H1 (cell line): ENCODE results near the gene RPA4. TPM values are rescaled to one million over a fixed set of nuclear protein-coding genes. Genes with fewer than 3 reads are reported as not detected.

Experiments used
- CTCF ChIA-PET: fragments of 300-600 bp; sonication (Branson Sonifier 250); formaldehyde crosslinking; loops from one replicate; lab custom pipeline; 2021; ENCODE audit not compliant: partially characterized antibody; lab: Charles Lee
- POLR2A ChIA-PET: fragments of 300-600 bp; sonication (Branson Sonifier 250); formaldehyde crosslinking; loops from one replicate; lab custom pipeline; 2021; ENCODE audit warnings: inconsistent platforms; ENCODE audit not compliant: partially characterized antibody; lab: Charles Lee
- DNase-seq, 2 experiments: peaks; one replicate each; pipeline versions ENCODE4 v3.0.0 to v3.0.0-alpha.2; 2010 to 2022; ENCODE audit warnings: low spot score in 2 of 2, low read depth in 1 of 2, mixed read lengths in 1 of 2
- FAIRE-seq: peaks from 2 replicates; lab custom pipeline; 2011; peaks lifted over from hg19 to GRCh38; lab: Jason Lieb, UNC
- H2AFZ ChIP-seq: 2 replicates; pipeline ENCODE4 v1.8.1; 2012; ENCODE audit warnings: low read length, inconsistent platforms
- H2AK5ac ChIP-seq: 2 replicates; pipeline ENCODE4 v1.6.1; 2013; ENCODE audit warnings: low read depth, low read length
- H2BK120ac ChIP-seq: replicated peaks from 2 replicates; pipeline ENCODE3; 2013; ENCODE audit warnings: low read depth, low read length, inconsistent platforms
- H2BK12ac ChIP-seq: 2 replicates; pipeline ENCODE4 v1.6.1; 2013; ENCODE audit warnings: low read depth, low read length
- H2BK15ac ChIP-seq: 2 replicates; pipeline ENCODE4 v1.6.1; 2013; ENCODE audit warnings: low read length
- H2BK20ac ChIP-seq: 2 replicates; pipeline ENCODE4 v1.6.1; 2013; ENCODE audit warnings: low read length
- H2BK5ac ChIP-seq: 2 replicates; pipeline ENCODE4 v1.6.1; 2013; ENCODE audit warnings: low read depth, low read length
- H3K14ac ChIP-seq: 2 replicates; pipeline ENCODE4 v1.6.1; 2013; ENCODE audit warnings: inconsistent platforms; ENCODE audit not compliant: insufficient read length
- H3K18ac ChIP-seq: 2 replicates; pipeline ENCODE4 v1.6.1; 2013; ENCODE audit warnings: low read length; ENCODE audit errors: extremely low read depth
- H3K23ac ChIP-seq: 2 replicates; pipeline ENCODE4 v1.6.1; 2013; ENCODE audit warnings: inconsistent platforms; ENCODE audit not compliant: insufficient read length
- H3K23me2 ChIP-seq: 2 replicates; pipeline ENCODE4 v1.6.1; 2013; ENCODE audit warnings: low read depth, low read length
- H3K27ac ChIP-seq: 2 replicates; pipeline ENCODE4 v1.6.1; 2011; ENCODE audit warnings: low read depth, low read length, inconsistent platforms
- H3K27me3 ChIP-seq, 4 experiments: replicated peaks in 1 of 4; 1 replicate in 1 of 4; 2 replicates in 3 of 4; pipeline versions ENCODE4 v1.6.1 to v1.8.1; 2011 to 2013; ENCODE audit warnings: low read length in 3 of 4, mild to moderate bottlenecking in 3 of 4, inconsistent platforms in 2 of 4, mixed read lengths in 2 of 4, moderate library complexity in 1 of 4; ENCODE audit not compliant: control insufficient read depth in 3 of 4, insufficient read depth in 3 of 4; ENCODE audit errors: extremely low read depth in 1 of 4
- H3K36me3 ChIP-seq, 4 experiments: 2 replicates each; pipeline versions ENCODE4 v1.6.1 to v1.8.1; 2011 to 2013; ENCODE audit warnings: mild to moderate bottlenecking in 4 of 4, low read length in 3 of 4, moderate library complexity in 2 of 4, control low read depth in 1 of 4, inconsistent platforms in 1 of 4; ENCODE audit not compliant: insufficient read depth in 4 of 4, control insufficient read depth in 2 of 4
- H3K4ac ChIP-seq: replicated peaks from 2 replicates; pipeline ENCODE3; 2013; ENCODE audit warnings: low read length, low read depth, mixed read lengths, inconsistent platforms; ENCODE audit not compliant: insufficient read length
- H3K4me1 ChIP-seq, 4 experiments: replicated peaks in 1 of 4; 1 replicate in 1 of 4; 2 replicates in 3 of 4; pipeline versions ENCODE4 v1.6.1 to v1.8.1; 2011 to 2013; ENCODE audit warnings: low read length in 3 of 4, inconsistent platforms in 2 of 4, mixed read lengths in 1 of 4; ENCODE audit not compliant: insufficient read depth in 4 of 4, control insufficient read depth in 3 of 4
- H3K4me2 ChIP-seq, 2 experiments: 2 replicates each; pipeline versions ENCODE4 v1.6.1 to v1.8.1; 2011 to 2013; ENCODE audit warnings: low read depth in 2 of 2, low read length in 2 of 2, control low read depth in 1 of 2, inconsistent platforms in 1 of 2, mild to moderate bottlenecking in 1 of 2; ENCODE audit not compliant: insufficient read depth in 1 of 2
- H3K4me3 ChIP-seq, 4 experiments: fragments of 200-600, 300-600 bp in 1 of 4; sonication (generic), shearing (Covaris generic), sonication (Bioruptor Twin) in 1 of 4; 2 replicates each; pipeline versions ENCODE4 v1.5.1 to v1.8.1; 2011 to 2016; ENCODE audit warnings: low read length in 4 of 4, low read depth in 3 of 4, control low read depth in 2 of 4, inconsistent platforms in 2 of 4, mild to moderate bottlenecking in 2 of 4, mixed read lengths in 1 of 4, moderate library complexity in 1 of 4; ENCODE audit not compliant: insufficient read depth in 2 of 4; ENCODE audit errors: extremely low read depth in 1 of 4
- H3K56ac ChIP-seq: replicated peaks from 2 replicates; pipeline ENCODE3; 2013; ENCODE audit warnings: low read depth, mild to moderate bottlenecking, mixed read lengths, low read length, inconsistent platforms; ENCODE audit not compliant: insufficient read length
- H3K79me1 ChIP-seq: 2 replicates; pipeline ENCODE4 v1.6.1; 2013; ENCODE audit warnings: low read depth, low read length, control low read depth
- H3K79me2 ChIP-seq, 2 experiments: 2 replicates each; pipeline versions ENCODE4 v1.6.1 to v1.8.1; 2012 to 2013; ENCODE audit warnings: low read length in 2 of 2, mild to moderate bottlenecking in 2 of 2, inconsistent platforms in 1 of 2; ENCODE audit not compliant: insufficient read depth in 2 of 2, control insufficient read depth in 1 of 2
- H3K9ac ChIP-seq, 4 experiments: replicated peaks in 1 of 4; 1 replicate in 1 of 4; 2 replicates in 3 of 4; pipeline versions ENCODE4 v1.6.1 to v1.8.1; 2011 to 2013; ENCODE audit warnings: low read depth in 3 of 4, low read length in 3 of 4, control low read depth in 2 of 4, mild to moderate bottlenecking in 2 of 4, moderate library complexity in 2 of 4, inconsistent platforms in 1 of 4; ENCODE audit errors: extremely low read depth in 1 of 4
- H3K9me3 ChIP-seq, 2 experiments: 2 replicates each; pipeline versions ENCODE4 v1.6.1 to v1.8.1; 2012 to 2013; ENCODE audit warnings: mild to moderate bottlenecking in 2 of 2, moderate library complexity in 2 of 2, control low read depth in 1 of 2, inconsistent platforms in 1 of 2, low read depth in 1 of 2, low read length in 1 of 2, mixed read lengths in 1 of 2; ENCODE audit not compliant: insufficient read depth in 2 of 2
- H4K20me1 ChIP-seq, 2 experiments: replicated peaks in 1 of 2; 2 replicates each; pipeline versions ENCODE3 to v1.8.1; 2011 to 2013; ENCODE audit warnings: inconsistent platforms in 2 of 2, low read length in 2 of 2, mild to moderate bottlenecking in 1 of 2; ENCODE audit not compliant: insufficient read depth in 2 of 2, control insufficient read depth in 1 of 2
- H4K5ac ChIP-seq: 2 replicates; pipeline ENCODE4 v1.6.1; 2013; ENCODE audit warnings: low read length, low read depth, mixed read lengths, inconsistent platforms; ENCODE audit not compliant: insufficient read length
- H4K8ac ChIP-seq: 2 replicates; pipeline ENCODE4 v1.8.0; 2013; ENCODE audit warnings: mild to moderate bottlenecking, moderate library complexity, low read length, inconsistent platforms; ENCODE audit not compliant: insufficient read depth; ENCODE audit errors: extremely low read depth
- H4K91ac ChIP-seq: replicated peaks from 2 replicates; pipeline ENCODE3; 2013; ENCODE audit warnings: low read length, mixed read lengths, inconsistent platforms; ENCODE audit not compliant: insufficient read length
- ASH2L ChIP-seq: fragments of 200-600, 300-600 bp; sonication (generic); IDR thresholded peaks from one replicate; pipeline ENCODE4 v1.7.1; 2017; ENCODE audit warnings: low read length
- BACH1 ChIP-seq: IDR thresholded peaks from 2 replicates; pipeline ENCODE4 v1.6.1; 2012; ENCODE audit warnings: low read length, improper control_type of control experiment
- CHD2 ChIP-seq: IDR thresholded peaks from 2 replicates; pipeline ENCODE4 v1.6.1; 2012; ENCODE audit warnings: low read length, improper control_type of control experiment
- KDM1A ChIP-seq: fragments of 200-600, 300-600 bp; sonication (generic); IDR thresholded peaks from 2 replicates; pipeline ENCODE4 v1.7.1; 2016; ENCODE audit warnings: mild to moderate bottlenecking, low read length, borderline replicate concordance
- POLR2A ChIP-seq, 2 experiments: IDR thresholded peaks; 1 replicate in 1 of 2; 2 replicates in 1 of 2; pipeline ENCODE4 v1.6.1; 2011; ENCODE audit warnings: low read depth in 2 of 2, low read length in 2 of 2, mild to moderate bottlenecking in 2 of 2; ENCODE audit errors: control extremely low read depth in 1 of 2
- RAD21 ChIP-seq, 2 experiments: IDR thresholded peaks in 1 of 2; conservative IDR thresholded peaks in 1 of 2; 2 replicates each; pipeline ENCODE4 v1.6.1; 2011; ENCODE audit warnings: low read depth in 2 of 2, low read length in 2 of 2, improper control_type of control experiment in 1 of 2, inconsistent platforms in 1 of 2, mild to moderate bottlenecking in 1 of 2, moderate library complexity in 1 of 2
- RFX5 ChIP-seq: IDR thresholded peaks from 2 replicates; pipeline ENCODE4 v1.6.1; 2011; ENCODE audit warnings: low read depth, low read length, improper control_type of control experiment, borderline replicate concordance
- SP2 ChIP-seq: IDR thresholded peaks from 2 replicates; pipeline ENCODE4 v1.6.1; 2012; ENCODE audit warnings: mild to moderate bottlenecking, low read length, inconsistent platforms
- SP4 ChIP-seq: IDR thresholded peaks from 2 replicates; pipeline ENCODE4 v1.6.1; 2012; ENCODE audit warnings: low read length, inconsistent platforms
- SRF ChIP-seq: IDR thresholded peaks from 2 replicates; pipeline ENCODE4 v1.6.1; 2011; ENCODE audit warnings: mild to moderate bottlenecking, low read depth, low read length, moderate library complexity
- TAF7 ChIP-seq: optimal IDR thresholded peaks from 2 replicates; pipeline ENCODE3; 2011; ENCODE audit warnings: low read depth, mild to moderate bottlenecking, inconsistent platforms, low read length, moderate library complexity, borderline replicate concordance
- TCF12 ChIP-seq: IDR thresholded peaks from 2 replicates; pipeline ENCODE4 v1.6.1; 2011; ENCODE audit warnings: low read depth, mild to moderate bottlenecking, low read length
- YY1 ChIP-seq: IDR thresholded peaks from 2 replicates; pipeline ENCODE4 v1.6.1; 2011; ENCODE audit warnings: low read depth, mild to moderate bottlenecking, low read length
- ZNF274 ChIP-seq: IDR thresholded peaks from 2 replicates; pipeline ENCODE4 v1.7.0; 2012; ENCODE audit warnings: low read length, borderline replicate concordance; ENCODE audit errors: extremely low read depth
- WGBS, 2 experiments: shearing (Covaris generic) in 1 of 2; methylation state at CpG; one replicate each; pipeline versions ENCODE4 v1.1.6 to v1.1.7; 2013 to 2015; ENCODE audit warnings: low lambda C conversion rate in 2 of 2, mixed read lengths in 2 of 2, inconsistent platforms in 1 of 2, low coverage in 1 of 2, missing lambda C conversion rate in 1 of 2; ENCODE audit not compliant: insufficient replicate concordance in 2 of 2, insufficient coverage in 1 of 2, insufficient read length in 1 of 2; ENCODE audit errors: extremely low coverage in 1 of 2, missing lambda C conversion rate in 1 of 2; 5-methylcytosine and 5-hydroxymethylcytosine counted together
- polyA plus RNA-seq, 7 experiments: library from polyadenylated mRNA; depleted of rRNA in 3 of 7; stranded (reverse) in 5 of 7; unstranded in 2 of 7; fragments of >200 nt in 5 of 7; fragments of 200-250 nt in 2 of 7; gene quantifications; 1 replicate in 5 of 7; 2 replicates in 1 of 7; 4 replicates in 1 of 7; pipeline versions ENCODE4 v1.2.1 to v1.2.3, GENCODE V29; 2011 to 2013; ENCODE audit warnings: missing spikeins in 2 of 7, mixed read lengths in 2 of 7
- total RNA-seq: library from RNA; stranded (reverse); fragmentation: NEBNext Ultra II Directional; extraction: Animal tissue kit (Norgen Biotek cat#: 25700); gene quantifications from 2 replicates; pipeline ENCODE4 v1.2.1, GENCODE V29; 2021
- TF ChIP-seq, protein P1 (sequence below): IDR thresholded peaks from 2 replicates; pipeline ENCODE4 v1.6.1; 2012; ENCODE audit warnings: inconsistent platforms

RPA4 gene
- total and polyA plus RNA-seq, 2 of the 8 experiments (the other 6 are each of a cell fraction or from before 2014, with no cell fraction given): 0.17 to 0.24 TPM

DNA sequence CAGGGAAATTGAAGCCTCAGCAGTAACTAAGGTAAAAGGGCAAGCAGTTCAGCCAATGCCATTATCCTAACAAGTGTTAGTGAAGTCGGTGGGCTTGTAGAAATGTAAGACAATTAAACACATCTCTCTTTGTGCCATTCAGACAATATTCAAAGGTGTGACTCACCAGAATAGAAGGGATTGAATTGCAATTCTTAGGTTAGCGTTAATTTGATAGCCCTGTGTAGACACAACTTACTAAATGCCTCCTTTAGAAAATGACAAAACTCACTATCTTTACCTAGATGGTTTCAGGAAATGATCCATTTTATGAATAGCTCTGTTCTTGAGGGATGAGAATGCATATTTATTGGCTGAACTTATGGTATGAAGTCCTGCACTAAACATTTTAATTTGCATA is 35.2 kb downstream of the RPA4 start:
- CTCF ChIA-PET: no interaction called here
- no peaks in the 10 kb centered on the region for H3K79me2 ChIP-seq
- no peak overlapping the region for H2BK20ac ChIP-seq
- no peak overlapping the region for H2BK15ac ChIP-seq
- no peak overlapping the region for H3K56ac ChIP-seq
- H3K27ac ChIP-seq: no peak overlapping the region
- H3K4me2 ChIP-seq: no peak overlapping the region
- H2BK12ac ChIP-seq: no peak overlapping the region
- no peak overlapping the region for H3K9ac ChIP-seq
- H3K4ac ChIP-seq: no peak overlapping the region
- no peak overlapping the region for H3K14ac ChIP-seq
- no peaks in the 10 kb centered on the region for H3K36me3 ChIP-seq
- no peaks in the 10 kb centered on the region for H3K4me1 ChIP-seq
- POLR2A ChIA-PET: no interaction called here
- no peak overlapping the region for H3K18ac ChIP-seq
- H2BK120ac ChIP-seq: no peak overlapping the region
- no peak overlapping the region for H4K8ac ChIP-seq
- DNase-seq (no peak), FAIRE-seq (no peak)
- H4K20me1 ChIP-seq: no peaks in the 10 kb centered on the region
- no peak overlapping the region for H4K5ac ChIP-seq
- H3K9me3 ChIP-seq: no peaks in the 10 kb centered on the region
- H3K23me2 ChIP-seq: no peaks in the 10 kb centered on the region
- H2AFZ ChIP-seq: no peak overlapping the region
- H3K4me3 ChIP-seq: no peak overlapping the region
- no peak overlapping the region for H2BK5ac ChIP-seq
- no peaks in the 10 kb centered on the region for H3K27me3 ChIP-seq
- H2AK5ac ChIP-seq: no peak overlapping the region
- WGBS, 2 experiments: 92% methylated on average over 2 of the region's 2 CpGs; no CpG with 5 or more reads in 1 of the 2 experiments
- no peak overlapping the region for H3K23ac ChIP-seq
- TF ChIP-seq KDM1A (no peak), SRF (no peak), SP2 (no peak), BACH1 (no peak), ZNF274 (no peak), CHD2 (no peak), TAF7 (no peak), POLR2A (IDR thresholded peaks at IDR 0.05; ENCODE audit: control extremely low read depth in 1 of 2, low read depth in 2 of 2, low read length in 2 of 2) (no peak), TCF12 (no peak), RFX5 (no peak), YY1 (no peak), RAD21 (IDR thresholded peaks at IDR 0.05 in 1 of 2, conservative IDR thresholded peaks at IDR 0.05 in 1 of 2; ENCODE audit: low read depth in 2 of 2, low read length in 2 of 2) (no peak), SP4 (no peak), ASH2L (no peak)
- TF ChIP-seq, protein P1, sequence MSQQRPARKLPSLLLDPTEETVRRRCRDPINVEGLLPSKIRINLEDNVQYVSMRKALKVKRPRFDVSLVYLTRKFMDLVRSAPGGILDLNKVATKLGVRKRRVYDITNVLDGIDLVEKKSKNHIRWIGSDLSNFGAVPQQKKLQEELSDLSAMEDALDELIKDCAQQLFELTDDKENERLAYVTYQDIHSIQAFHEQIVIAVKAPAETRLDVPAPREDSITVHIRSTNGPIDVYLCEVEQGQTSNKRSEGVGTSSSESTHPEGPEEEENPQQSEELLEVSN: no peak
- H3K79me1 ChIP-seq: no peaks in the 10 kb centered on the region
- no peak overlapping the region for H4K91ac ChIP-seq
